Measurements from ENCODE around the gene ZGRF1.

ZGRF1 gene

DNA sequence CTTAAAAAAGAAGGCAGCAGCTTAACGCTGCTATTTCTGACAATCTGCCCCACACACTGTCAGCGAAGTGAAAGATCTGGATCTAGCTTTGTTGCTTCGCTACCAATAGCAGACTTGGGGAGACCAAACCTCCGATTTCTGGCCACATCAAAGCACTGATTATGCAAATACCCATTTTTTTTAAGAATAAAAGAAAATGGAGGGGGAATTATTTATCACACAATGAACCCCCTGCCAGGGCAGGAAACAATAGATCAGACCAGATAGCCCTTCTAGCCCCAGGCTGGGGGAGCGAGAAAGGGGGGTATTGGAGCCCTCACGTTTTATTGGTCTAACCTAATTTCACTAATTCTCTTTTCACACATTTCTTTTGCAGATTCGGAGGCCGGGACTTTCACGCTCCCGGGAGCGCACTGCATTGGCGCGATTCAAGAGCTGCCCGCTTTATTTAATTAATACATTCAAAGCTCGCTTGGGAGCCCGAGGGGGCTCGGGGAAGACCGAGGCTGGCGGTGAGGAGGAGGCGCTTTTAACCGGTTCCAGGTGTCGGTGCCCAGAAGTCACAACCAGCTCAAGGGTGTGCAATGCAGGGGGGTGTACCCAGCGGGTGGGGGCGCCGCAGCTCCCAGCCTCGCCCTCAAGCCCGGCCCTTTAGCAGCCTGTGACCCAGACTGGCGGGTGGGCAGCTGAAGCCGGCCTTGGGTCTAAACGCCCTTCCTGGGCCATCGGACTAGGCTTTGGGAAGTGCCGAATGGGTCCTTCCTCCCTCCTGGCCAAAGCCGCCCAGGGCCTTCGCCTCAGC lies 126.2 kb downstream of the ZGRF1 start:
- Histone ChIP-seq H3K27me3 (ENCODE audit: insufficient read depth, poor library complexity, severe bottlenecking) (peaks cover 72% of the 10 kb centered on the region), H3K4me3 (replicated peaks; ENCODE audit: insufficient read depth, low read length) (no peak overlapping the region), H3K27ac (replicated peaks) (no peak overlapping the region)
- DNase-seq (ENCODE audit: low read depth in 1 of 2, low spot score in 1 of 2): no peak
- TF ChIP-seq GABPA (IDR thresholded peaks at IDR 0.05; ENCODE audit: low read depth): no peak
- TF ChIP-seq POLR2AphosphoS5 (IDR thresholded peaks at IDR 0.05; ENCODE audit: low read depth): no peak
- TF ChIP-seq, protein P1, sequence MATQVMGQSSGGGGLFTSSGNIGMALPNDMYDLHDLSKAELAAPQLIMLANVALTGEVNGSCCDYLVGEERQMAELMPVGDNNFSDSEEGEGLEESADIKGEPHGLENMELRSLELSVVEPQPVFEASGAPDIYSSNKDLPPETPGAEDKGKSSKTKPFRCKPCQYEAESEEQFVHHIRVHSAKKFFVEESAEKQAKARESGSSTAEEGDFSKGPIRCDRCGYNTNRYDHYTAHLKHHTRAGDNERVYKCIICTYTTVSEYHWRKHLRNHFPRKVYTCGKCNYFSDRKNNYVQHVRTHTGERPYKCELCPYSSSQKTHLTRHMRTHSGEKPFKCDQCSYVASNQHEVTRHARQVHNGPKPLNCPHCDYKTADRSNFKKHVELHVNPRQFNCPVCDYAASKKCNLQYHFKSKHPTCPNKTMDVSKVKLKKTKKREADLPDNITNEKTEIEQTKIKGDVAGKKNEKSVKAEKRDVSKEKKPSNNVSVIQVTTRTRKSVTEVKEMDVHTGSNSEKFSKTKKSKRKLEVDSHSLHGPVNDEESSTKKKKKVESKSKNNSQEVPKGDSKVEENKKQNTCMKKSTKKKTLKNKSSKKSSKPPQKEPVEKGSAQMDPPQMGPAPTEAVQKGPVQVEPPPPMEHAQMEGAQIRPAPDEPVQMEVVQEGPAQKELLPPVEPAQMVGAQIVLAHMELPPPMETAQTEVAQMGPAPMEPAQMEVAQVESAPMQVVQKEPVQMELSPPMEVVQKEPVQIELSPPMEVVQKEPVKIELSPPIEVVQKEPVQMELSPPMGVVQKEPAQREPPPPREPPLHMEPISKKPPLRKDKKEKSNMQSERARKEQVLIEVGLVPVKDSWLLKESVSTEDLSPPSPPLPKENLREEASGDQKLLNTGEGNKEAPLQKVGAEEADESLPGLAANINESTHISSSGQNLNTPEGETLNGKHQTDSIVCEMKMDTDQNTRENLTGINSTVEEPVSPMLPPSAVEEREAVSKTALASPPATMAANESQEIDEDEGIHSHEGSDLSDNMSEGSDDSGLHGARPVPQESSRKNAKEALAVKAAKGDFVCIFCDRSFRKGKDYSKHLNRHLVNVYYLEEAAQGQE (IDR thresholded peaks at IDR 0.05; ENCODE audit: insufficient replicate concordance, low read depth): no peak
- no peak for TF ChIP-seq CTCF (IDR thresholded peaks at IDR 0.05; ENCODE audit: insufficient read depth, low read length)
- TF ChIP-seq SPI1 (IDR thresholded peaks at IDR 0.05; ENCODE audit: borderline replicate concordance, low read depth): no peak

DNA sequence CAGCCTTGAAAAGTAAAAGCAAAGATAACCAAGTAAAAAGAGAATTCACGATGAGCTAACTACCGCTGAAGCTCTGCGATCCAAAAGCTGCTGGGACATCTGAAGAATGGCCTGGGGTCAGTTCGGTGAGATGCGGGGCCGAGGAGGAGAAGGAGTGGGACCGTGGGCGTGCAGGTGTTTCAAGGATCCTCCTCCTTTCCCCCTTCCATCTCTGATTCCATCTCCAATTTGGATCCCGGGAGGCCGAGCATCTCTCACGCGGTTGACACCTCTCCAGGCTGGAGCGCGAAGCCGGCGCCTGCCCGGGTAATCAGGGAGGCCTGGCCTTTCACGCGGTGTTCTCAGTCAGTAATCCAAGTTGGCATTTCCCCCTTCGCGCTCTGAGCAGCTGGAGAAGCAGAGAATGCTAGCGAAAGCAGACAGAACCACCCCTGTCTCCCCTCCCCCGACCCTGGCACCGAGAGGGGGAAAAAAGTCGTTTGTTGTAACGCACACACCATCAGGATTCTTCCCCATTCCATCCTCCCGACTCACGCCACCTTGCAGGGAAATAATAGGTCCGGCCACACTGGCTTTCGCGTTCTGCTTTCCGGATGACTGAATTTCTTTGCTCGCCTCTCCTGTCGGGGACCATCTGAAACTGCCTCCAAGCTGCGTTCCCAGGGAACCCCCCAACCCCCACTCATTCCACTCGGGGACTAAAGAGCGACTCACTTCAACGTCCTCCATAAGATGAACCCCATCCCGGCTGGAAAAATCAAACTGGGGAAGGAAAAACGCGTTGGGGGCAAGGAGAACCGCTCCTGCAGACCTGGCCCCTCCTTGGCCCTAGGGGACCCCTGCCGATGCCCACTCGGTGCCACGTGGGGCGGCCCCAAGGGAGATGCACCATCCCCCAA lies 127.2 kb downstream of the ZGRF1 start:
- no peak overlapping the region for H3K27ac ChIP-seq (replicated peaks)
- DNase-seq (ENCODE audit: low read depth in 1 of 2, low spot score in 1 of 2): no peak
- no peak overlapping the region for H3K4me3 ChIP-seq (replicated peaks; ENCODE audit: insufficient read depth, low read length)
- H3K27me3 ChIP-seq (ENCODE audit: insufficient read depth, poor library complexity, severe bottlenecking): peaks cover 67% of the 10 kb centered on the region
- TF ChIP-seq, protein P1 (IDR thresholded peaks at IDR 0.05; ENCODE audit: insufficient replicate concordance, low read depth): no peak
- TF ChIP-seq CTCF (IDR thresholded peaks at IDR 0.05; ENCODE audit: insufficient read depth, low read length) (no peak), POLR2AphosphoS5 (IDR thresholded peaks at IDR 0.05; ENCODE audit: low read depth) (no peak), SPI1 (IDR thresholded peaks at IDR 0.05; ENCODE audit: borderline replicate concordance, low read depth) (no peak), GABPA (IDR thresholded peaks at IDR 0.05; ENCODE audit: low read depth) (no peak)

DNA sequence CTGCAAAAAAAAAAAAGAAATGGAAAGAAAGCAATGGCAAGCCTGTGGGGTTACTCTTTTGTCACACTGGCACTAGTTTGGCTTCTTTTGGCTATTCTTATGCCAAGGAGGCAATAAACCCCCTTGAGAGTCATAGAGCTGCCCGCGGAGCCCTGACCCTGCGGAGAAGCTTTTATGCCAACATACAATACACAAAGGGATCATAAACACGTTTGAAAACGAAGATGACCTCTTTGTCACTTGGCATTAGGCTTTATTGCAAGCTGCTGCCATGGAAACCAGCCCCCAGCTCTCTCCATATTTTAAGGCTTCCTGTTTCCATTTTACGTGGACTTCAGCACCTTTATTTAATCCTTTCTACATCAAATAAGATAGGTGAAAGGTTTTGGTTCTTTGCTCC lies 128.4 kb downstream of the ZGRF1 start:
- no peak overlapping the region for H3K4me3 ChIP-seq (replicated peaks; ENCODE audit: insufficient read depth, low read length)
- DNase-seq (ENCODE audit: low read depth in 1 of 2, low spot score in 1 of 2): no peak
- no peak for TF ChIP-seq SPI1 (IDR thresholded peaks at IDR 0.05; ENCODE audit: borderline replicate concordance, low read depth)
- TF ChIP-seq, protein P1 (IDR thresholded peaks at IDR 0.05; ENCODE audit: insufficient replicate concordance, low read depth): no peak
- no peak for TF ChIP-seq GABPA (IDR thresholded peaks at IDR 0.05; ENCODE audit: low read depth)
- no peak for TF ChIP-seq CTCF (IDR thresholded peaks at IDR 0.05; ENCODE audit: insufficient read depth, low read length)
- no peak for TF ChIP-seq POLR2AphosphoS5 (IDR thresholded peaks at IDR 0.05; ENCODE audit: low read depth)
- no peak overlapping the region for H3K27ac ChIP-seq (replicated peaks)
- H3K27me3 ChIP-seq (ENCODE audit: insufficient read depth, poor library complexity, severe bottlenecking): peaks cover 58% of the 10 kb centered on the region

Measured in HL-60 (cell line).